Coronary artery (tissue), 2 donors: ENCODE measurements around the gene PSMD5.

ENCODE experiments used
- DNase-seq: peaks from one replicate; pipeline ENCODE4 v3.0.0-alpha.2; 2017; ENCODE audit warnings: low spot score
- H3K27ac ChIP-seq, 2 donors: fragments of 200-600 bp; sonication (generic); one replicate each; pipeline ENCODE4 v1.5.1; 2016 to 2019
- H3K4me3 ChIP-seq: fragments of 200-600 bp; sonication (generic); 2 replicates; pipeline ENCODE4 v1.5.1; 2016; ENCODE audit warnings: mild to moderate bottlenecking, moderate library complexity
- TF ChIP-seq, protein P1 (sequence below): fragments of 200-600 bp; sonication (generic); IDR thresholded peaks from one replicate; pipeline ENCODE4 v1.5.1; 2019; ENCODE audit warnings: antibody characterized with exemption

PSMD5 gene

DNA sequence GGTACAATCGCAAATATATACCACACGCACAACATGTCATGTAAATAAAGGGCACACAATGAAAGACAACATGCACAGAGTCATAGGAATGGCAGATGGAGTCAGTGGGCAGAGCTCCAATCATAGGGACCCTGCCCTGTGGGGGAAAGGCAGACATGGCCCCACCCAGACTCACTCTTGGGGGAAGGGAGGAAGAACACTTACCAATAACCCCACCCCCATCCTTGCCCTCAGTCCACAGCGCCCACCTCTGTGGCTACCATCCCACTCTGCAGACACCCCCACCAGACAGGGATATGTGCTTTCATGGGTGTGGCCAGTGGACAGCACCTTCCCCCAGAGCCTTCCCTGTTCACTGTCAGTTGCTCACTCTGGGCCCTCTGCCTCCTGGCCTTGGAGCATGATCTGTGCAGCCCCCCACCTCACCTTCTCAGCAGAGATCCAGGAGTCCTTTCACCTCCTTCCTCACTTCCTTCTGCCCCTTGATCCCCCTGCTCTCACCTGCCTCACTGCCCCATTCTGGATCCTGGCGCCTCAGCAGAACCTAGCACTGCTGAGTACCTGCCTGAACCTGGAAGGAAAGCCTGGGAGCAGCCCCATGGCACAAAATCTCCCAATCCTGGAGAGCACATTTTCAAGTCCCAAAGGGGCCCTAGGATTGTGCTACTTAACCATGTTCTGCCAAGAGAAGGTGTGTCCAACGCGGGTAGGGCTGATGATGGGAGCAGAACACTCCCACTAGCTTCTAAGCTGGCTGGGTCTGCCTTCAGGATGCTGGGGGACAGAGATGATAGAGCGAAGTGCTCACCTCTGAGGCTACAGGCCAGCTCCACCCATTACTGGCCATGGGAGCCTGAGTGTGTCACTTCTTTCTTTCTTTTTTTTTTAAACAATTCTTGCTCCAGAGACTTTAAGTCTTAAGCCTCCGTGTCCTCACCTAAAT is 35.7 kb upstream of the PSMD5 start:
- DNase-seq: no peak
- TF ChIP-seq, protein P1, sequence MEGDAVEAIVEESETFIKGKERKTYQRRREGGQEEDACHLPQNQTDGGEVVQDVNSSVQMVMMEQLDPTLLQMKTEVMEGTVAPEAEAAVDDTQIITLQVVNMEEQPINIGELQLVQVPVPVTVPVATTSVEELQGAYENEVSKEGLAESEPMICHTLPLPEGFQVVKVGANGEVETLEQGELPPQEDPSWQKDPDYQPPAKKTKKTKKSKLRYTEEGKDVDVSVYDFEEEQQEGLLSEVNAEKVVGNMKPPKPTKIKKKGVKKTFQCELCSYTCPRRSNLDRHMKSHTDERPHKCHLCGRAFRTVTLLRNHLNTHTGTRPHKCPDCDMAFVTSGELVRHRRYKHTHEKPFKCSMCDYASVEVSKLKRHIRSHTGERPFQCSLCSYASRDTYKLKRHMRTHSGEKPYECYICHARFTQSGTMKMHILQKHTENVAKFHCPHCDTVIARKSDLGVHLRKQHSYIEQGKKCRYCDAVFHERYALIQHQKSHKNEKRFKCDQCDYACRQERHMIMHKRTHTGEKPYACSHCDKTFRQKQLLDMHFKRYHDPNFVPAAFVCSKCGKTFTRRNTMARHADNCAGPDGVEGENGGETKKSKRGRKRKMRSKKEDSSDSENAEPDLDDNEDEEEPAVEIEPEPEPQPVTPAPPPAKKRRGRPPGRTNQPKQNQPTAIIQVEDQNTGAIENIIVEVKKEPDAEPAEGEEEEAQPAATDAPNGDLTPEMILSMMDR: no peak
- Histone ChIP-seq H3K27ac (peak overlapping the region in 1 of 2 donors; percentile 96), H3K4me3 (peak overlapping the region; percentile 91)

DNA sequence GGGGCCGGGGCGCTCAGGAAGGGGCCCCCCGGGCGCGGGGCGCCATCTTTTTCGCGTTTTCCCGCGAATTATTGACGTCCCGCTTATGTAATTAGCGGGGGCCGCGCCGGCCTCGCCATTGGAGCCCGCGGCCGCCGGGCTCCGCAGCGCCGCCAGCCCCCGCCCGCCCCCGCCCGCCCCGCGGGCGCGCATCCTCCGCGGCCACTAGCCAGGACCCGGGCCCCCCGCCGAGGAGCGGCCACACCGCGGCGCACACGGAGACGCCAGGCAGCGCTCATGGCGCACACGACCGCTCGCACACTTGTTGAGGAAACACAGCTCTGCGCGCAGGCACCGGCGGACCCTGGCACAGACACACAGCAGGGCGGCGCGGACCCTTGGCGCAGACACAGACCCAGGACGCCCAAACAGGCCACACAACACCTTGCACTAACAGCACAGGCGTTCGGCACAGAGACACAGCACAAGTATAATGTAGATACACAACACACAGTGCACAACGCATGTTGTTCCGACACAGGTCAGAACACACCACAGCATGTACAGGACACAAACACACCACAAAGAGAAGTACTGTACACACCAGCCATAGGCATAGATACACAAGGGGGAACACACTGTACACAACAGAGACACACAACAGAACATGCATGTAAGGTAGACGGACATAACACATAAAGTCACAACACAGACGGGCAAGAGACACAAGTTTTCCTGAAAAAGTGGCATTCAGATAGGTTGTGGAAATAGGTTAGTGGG is 34.7 kb upstream of the PSMD5 start:
- TF ChIP-seq, protein P1: no peak
- no peak for DNase-seq
- H3K27ac ChIP-seq: peak overlapping the region; percentile 96 to 99

DNA sequence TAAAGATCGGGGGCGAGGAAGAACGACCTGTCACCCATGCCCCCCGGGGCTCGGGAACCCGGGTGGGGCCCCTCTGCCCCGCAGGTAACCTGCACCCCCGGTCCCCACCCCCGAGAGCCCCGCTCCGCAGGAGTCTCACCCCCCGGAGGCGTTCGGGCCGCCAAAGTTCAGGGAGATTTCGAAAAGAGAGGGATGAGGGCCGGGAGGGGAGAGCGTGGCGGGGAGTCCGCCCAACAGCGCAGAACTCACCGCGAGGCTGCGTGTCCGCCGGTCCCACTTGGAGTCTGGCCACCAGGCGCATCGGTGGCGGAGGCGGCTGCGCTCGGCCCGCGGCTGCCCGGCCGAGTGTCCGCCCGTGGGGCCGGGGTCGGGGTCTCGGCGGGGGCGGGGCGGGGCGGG is 34.1 kb upstream of the PSMD5 start, which contains the start of gene PHF19:
Gene PHF19, minus strand, starts transcription at position 347 of the 399 bp plus-strand sequence. CDS start 2,447 bp downstream, outside the sequence.
- TF ChIP-seq, protein P1: no peak
- peak within 1 kb of the TSS; percentile 96 to 99 for H3K27ac ChIP-seq
- H3K4me3 ChIP-seq: peak within 1 kb of the TSS; percentile 91
- no peak for DNase-seq

More for the DNA sequence above, 34.7 kb upstream of the PSMD5 start:
- peak overlapping the region; percentile 91 for H3K4me3 ChIP-seq

DNA sequence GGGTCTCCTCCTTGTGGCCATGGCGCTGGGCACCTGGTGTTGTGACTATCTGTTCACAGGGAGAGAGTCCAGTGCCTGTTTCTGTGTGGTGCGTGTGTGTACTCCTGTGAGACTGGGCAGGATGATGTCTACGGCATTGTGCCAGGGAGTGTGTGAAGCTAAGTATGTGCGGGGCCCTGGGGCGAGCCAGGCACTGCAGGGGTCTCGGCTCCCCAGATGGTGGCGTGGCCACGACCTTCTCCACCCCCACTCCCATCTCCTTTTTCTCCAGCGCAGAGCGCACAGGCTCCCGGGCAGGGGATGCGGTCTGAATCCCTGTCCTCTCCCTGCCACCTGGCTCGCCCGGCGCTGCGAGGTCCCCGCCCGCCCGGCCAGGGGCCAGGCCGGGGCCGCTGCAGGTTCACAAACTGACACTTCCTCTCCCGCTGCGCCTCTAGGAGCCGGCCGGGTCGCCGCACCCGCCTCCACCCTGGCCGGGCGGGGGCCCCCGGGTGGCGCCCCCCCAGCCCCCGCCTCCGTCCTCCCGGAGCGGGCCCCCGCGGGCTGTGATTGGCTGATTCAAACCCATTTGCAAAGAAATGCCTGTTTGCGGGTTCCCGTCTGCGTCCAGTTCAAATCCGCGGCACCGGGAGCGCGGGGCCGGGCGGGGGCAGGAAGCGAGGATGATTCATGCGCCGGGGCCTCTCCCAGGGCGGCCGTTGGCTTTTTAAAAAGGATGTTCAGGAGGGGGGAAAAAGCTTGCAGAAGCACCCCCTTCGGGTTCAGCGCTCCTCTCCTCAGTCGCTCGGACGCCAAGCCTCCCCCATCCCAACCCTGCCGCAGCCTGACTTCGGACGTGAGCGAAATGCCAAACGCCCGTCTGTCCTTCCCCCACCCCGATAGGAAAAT is 33.5 kb upstream of the PSMD5 start:
- H3K4me3 ChIP-seq: peak overlapping the region; percentile 91
- peak overlapping the region; percentile 96 to 99 for H3K27ac ChIP-seq
- TF ChIP-seq, protein P1: no peak
- peak; percentile 92 for DNase-seq

DNA sequence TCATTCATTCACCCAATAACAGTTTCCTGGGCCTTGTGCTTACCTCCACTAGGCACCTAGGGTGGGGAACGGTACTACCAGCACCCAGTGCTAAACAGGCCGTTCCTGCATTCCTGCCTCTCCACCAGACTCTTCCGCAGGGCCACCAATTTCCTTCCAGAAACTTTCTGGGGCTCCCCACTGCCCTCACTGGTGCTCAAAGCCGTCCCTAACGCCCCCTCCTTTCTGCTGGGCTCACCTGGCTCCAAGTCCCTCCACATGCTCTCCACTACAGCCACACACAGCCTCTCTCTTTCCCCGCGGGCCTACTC is 32.9 kb upstream of the PSMD5 start:
- no peak for DNase-seq
- peak overlapping the region; percentile 96 to 99 for H3K27ac ChIP-seq
- TF ChIP-seq, protein P1: no peak
- peak overlapping the region; percentile 91 for H3K4me3 ChIP-seq

DNA sequence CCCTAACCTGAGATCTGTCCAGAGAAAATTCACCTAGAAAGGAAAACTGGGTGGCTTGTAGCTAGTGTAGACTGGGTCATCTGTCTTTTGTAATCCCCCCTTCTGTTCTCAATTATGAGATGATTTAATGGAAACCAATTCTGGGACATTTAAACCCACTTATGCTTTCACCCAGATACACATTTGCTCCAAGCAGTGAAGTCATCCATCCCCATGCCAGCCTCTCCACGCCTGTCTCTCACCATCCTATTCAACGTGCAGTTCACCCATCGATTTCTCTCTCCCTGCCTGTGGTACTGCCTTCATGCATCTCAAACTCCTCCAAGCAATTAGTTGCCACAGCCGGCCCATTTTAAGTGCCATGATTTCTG is 32.5 kb upstream of the PSMD5 start:
- DNase-seq: no peak
- Histone ChIP-seq H3K4me3 (no peak overlapping the region), H3K27ac (peak overlapping the region; percentile 96 to 99)
- TF ChIP-seq, protein P1: no peak
